ENCODE measurements around the gene SLC7A14. TPM values are rescaled to one million over a fixed set of nuclear protein-coding genes. Genes with fewer than 3 reads are reported as not detected.

The SLC7A14 gene
- total RNA-seq, 1 donor from 2014 or later: not detected

DNA sequence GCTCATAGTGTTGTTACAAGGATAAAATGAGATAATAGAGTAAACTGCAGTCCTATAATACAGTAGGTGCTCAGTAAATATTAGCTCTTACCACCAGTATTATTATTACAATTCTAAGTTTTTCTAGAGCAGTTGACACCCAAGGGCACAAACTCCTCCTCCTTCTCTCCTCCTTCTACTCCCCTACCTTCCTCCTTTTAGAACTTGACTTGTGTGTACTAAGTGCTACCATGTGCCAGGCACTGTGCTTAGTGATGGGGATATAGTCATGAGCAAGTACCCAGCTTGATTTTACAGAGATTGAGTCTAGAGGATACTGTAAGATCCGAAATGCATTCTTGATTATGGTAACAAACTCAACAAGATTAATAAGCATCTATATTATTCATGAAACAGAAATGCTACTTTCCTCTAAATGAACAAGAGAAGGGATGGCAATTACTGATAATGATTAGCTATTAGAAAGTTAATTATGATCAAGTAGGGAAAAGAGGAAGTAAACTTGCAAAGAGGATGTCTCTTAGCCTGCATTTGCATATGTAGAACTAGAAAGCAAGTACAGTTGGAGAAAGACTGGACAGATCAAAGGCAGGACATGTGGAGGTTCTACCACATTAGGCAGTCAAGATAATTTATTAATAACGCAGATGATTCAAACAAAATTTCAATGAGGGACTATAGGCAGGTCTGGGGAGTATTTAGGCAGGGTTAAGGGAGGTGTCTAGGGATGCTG lies 94.9 kb downstream of the SLC7A14 start:
- no peaks in the 10 kb centered on the region for H3K36me3 Mint-ChIP-seq (ENCODE audit: low read depth)
- intact Hi-C loops (cut with micrococcal nuclease): no loop called here
- no peak for ATAC-seq (ENCODE audit: low read depth)
- H3K4me1 Mint-ChIP-seq: no peaks in the 10 kb centered on the region
- H3K4me3 Mint-ChIP-seq: no peak overlapping the region
- H3K27me3 Mint-ChIP-seq: peaks cover 19% of the 10 kb centered on the region
- ChIA-PET CTCF (no interaction called here), POLR2A (no interaction called here)
- no peak for DNase-seq
- TF ChIP-seq, protein P1, sequence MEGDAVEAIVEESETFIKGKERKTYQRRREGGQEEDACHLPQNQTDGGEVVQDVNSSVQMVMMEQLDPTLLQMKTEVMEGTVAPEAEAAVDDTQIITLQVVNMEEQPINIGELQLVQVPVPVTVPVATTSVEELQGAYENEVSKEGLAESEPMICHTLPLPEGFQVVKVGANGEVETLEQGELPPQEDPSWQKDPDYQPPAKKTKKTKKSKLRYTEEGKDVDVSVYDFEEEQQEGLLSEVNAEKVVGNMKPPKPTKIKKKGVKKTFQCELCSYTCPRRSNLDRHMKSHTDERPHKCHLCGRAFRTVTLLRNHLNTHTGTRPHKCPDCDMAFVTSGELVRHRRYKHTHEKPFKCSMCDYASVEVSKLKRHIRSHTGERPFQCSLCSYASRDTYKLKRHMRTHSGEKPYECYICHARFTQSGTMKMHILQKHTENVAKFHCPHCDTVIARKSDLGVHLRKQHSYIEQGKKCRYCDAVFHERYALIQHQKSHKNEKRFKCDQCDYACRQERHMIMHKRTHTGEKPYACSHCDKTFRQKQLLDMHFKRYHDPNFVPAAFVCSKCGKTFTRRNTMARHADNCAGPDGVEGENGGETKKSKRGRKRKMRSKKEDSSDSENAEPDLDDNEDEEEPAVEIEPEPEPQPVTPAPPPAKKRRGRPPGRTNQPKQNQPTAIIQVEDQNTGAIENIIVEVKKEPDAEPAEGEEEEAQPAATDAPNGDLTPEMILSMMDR (IDR thresholded peaks at IDR 0.05): no peak
- no peaks in the 10 kb centered on the region for H3K9me3 Mint-ChIP-seq
- no peak overlapping the region for H3K27ac Mint-ChIP-seq

GRCh38 chr3:170488802-170489201 lies 97.1 kb downstream of the SLC7A14 start:
- no peaks in the 10 kb centered on the region for H3K9me3 Mint-ChIP-seq
- TF ChIP-seq, protein P1 (IDR thresholded peaks at IDR 0.05): no peak
- CTCF ChIA-PET: no interaction called here
- DNase-seq (no peak), ATAC-seq (ENCODE audit: low read depth) (no peak)
- H3K4me1 Mint-ChIP-seq: no peaks in the 10 kb centered on the region
- no peaks in the 10 kb centered on the region for H3K36me3 Mint-ChIP-seq (ENCODE audit: low read depth)
- POLR2A ChIA-PET: no interaction called here
- no peak overlapping the region for H3K27ac Mint-ChIP-seq
- intact Hi-C loops (cut with micrococcal nuclease): no loop called here
- H3K27me3 Mint-ChIP-seq: peaks cover 21% of the 10 kb centered on the region
- H3K4me3 Mint-ChIP-seq: no peak overlapping the region

GRCh38 chr3:170487031-170487430 lies 98.8 kb downstream of the SLC7A14 start:
- intact Hi-C loops (cut with micrococcal nuclease): no loop called here
- Mint-ChIP-seq H3K4me3 (no peak overlapping the region), H3K36me3 (ENCODE audit: low read depth) (no peaks in the 10 kb centered on the region), H3K27ac (no peak overlapping the region), H3K9me3 (no peaks in the 10 kb centered on the region), H3K4me1 (no peaks in the 10 kb centered on the region), H3K27me3 (peaks cover 22% of the 10 kb centered on the region)
- ChIA-PET POLR2A (no interaction called here), CTCF (interaction anchor here (0.8 kb wide), 1 partner anchor 203 kb away, joined by 5 read pairs; no protein-coding TSS in a partner anchor)
- no peak for ATAC-seq (ENCODE audit: low read depth)
- DNase-seq: no peak
- TF ChIP-seq, protein P1 (IDR thresholded peaks at IDR 0.05): no peak

DNA sequence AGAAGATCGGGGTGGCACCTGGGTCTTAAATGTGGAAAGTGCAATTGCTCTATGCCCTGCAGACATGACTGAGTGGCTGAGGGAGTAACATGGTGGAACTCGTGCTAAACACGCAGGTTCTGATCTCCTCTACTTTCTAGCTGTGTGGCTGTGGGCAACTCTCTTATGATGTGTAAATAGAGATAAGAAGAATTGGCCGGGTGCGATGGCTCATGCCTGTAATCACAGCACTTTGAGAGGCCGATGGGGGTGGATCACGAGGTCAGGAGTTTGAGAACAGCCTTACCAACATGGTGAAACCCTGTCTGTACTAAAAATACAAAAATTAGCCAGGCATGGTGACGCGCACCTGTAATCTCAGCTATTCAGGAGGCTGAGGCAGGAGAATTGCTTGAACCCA lies 99.5 kb downstream of the SLC7A14 start:
- TF ChIP-seq, protein P1 (IDR thresholded peaks at IDR 0.05): no peak
- Mint-ChIP-seq H3K4me3 (no peak overlapping the region), H3K27me3 (peaks cover 22% of the 10 kb centered on the region), H3K9me3 (no peaks in the 10 kb centered on the region), H3K36me3 (ENCODE audit: low read depth) (no peaks in the 10 kb centered on the region), H3K4me1 (no peaks in the 10 kb centered on the region), H3K27ac (no peak overlapping the region)
- intact Hi-C loops (cut with micrococcal nuclease): no loop called here
- POLR2A ChIA-PET: no interaction called here
- DNase-seq (no peak), ATAC-seq (ENCODE audit: low read depth) (no peak)
- CTCF ChIA-PET: no interaction called here

- intact Hi-C loops (cut with micrococcal nuclease): no loop called here
- ATAC-seq (ENCODE audit: low read depth): no peak
- Mint-ChIP-seq H3K9me3 (no peaks in the 10 kb centered on the region), H3K4me3 (no peak overlapping the region), H3K27me3 (peaks cover 25% of the 10 kb centered on the region), H3K4me1 (no peaks in the 10 kb centered on the region), H3K36me3 (ENCODE audit: low read depth) (no peaks in the 10 kb centered on the region), H3K27ac (no peak overlapping the region)
- DNase-seq: no peak
- POLR2A ChIA-PET: no interaction called here
- TF ChIP-seq, protein P1 (IDR thresholded peaks at IDR 0.05): no peak
- CTCF ChIA-PET: no interaction called here
Observed at GRCh38 chr3:170485696-170486095, 100.2 kb downstream of the SLC7A14 start.

Data from activated B cell treated with CpG ODN at 0.5 μM for 24 hours (primary cell).